ACHN (cell line): ENCODE data around the gene EDDM3A.
"Not testable (repeated sequence)": the region's sequence is repeated elsewhere in the genome, so short reads cannot be mapped to it uniquely, and the experiment has no call there.

ENCODE experiments used
- DNase-seq: peaks from one replicate; pipeline ENCODE4 v3.0.0-alpha.2; 2015
- in situ Hi-C: cut with HindIII; loops from 2 replicates; pipeline ENCODE4 v1.10.0; 2017; ENCODE audit warnings: low sequenced_read_pairs, low pct_ligation_motif_present, low pct_unique_long_range_greater_than_20kb

The EDDM3A gene

GRCh38 chr14:20730891-20731290, 14.8 kb upstream of the EDDM3A start:
- in situ Hi-C loops, result no loop called here
- DNase-seq, result no peak

DNA sequence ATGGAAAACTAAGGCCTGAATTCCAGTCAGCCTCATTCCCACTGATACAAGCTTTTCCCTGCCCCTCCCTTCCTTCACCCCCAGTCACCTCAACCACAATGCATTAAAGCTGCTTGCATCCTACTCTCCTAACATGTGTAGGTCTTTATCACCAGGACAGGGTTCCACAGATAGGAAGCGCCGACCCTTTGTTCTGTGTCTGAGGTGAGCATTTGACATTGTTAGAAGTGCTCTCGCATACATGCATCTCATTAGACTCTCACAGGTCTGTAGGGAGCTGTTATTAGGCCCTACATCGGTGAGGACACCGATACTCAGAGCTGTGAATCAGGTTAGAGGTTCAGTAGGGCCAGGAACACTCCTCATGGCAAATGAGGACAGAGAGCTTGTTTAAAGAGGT, 13.2 kb upstream of the EDDM3A start:
- no peak for DNase-seq
- in situ Hi-C loops, result no loop called here

DNA sequence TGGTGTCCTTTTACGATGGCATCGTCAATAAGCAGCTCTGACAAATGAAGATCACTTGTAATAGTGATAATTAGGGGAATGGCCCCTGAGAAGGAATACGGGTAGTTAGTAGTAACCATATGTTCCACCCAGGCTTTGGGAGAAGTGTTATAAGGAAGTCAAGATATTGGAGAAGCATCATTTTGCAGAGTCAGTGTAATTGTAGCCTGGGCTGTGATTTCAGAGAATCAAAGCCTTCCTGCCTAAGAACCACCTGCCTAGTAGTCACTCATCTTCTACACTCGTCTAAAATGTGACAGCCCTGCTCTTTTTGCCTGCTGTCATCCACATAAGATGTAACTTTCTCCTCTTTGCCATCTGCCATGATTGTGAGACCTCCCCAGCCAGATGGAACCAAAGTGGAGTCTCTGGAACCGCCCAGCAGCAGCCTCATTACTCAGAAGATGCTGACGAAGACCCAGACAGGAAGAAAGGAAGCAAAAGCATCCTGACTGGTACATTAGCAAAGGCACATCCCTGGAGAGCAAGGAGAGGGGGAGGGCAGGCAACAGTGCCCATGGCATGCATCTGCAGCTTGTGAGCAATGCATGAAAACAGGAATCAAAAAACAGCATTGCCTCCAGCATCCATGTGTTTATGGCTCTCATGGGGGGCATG, 12.6 kb upstream of the EDDM3A start:
- in situ Hi-C loops, result no loop called here

DNA sequence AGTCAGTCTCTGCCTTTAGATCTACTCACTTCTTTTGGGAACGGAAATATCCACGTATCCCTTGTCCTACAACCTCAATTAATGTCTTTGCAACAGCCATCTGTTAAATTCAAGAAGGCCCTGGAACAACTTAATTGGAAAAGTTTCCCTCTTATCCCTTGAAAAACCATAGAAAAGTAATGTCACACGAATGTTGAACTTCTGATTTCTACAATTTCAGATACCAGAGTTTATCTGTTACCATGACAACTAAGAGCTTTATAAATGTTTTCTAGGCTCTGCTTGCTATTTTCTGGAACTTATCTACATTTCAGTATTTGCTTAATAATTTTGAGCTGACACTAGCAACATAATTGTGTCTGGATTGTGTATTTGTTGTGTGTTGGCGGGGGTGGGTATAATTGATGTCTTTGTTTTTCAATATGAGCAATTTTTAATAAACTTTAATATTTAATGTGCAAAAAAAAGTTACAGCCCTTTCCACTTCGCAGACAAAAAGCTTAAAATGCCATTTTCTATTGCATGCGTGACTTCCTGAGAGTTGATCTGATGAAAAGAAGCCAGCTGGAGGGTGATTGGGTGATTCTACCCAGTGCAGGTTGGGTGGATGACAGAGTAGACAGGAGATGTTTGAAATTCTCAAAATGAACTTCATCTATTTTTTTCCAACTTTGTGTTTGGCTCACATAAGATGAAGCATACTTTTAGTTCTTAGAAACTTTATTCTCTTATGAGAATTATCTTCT, 11.8 kb upstream of the EDDM3A start:
- in situ Hi-C loops, result no loop called here
- no peak for DNase-seq

More for the DNA sequence above, 12.6 kb upstream of the EDDM3A start:
- DNase-seq, result no peak

DNA sequence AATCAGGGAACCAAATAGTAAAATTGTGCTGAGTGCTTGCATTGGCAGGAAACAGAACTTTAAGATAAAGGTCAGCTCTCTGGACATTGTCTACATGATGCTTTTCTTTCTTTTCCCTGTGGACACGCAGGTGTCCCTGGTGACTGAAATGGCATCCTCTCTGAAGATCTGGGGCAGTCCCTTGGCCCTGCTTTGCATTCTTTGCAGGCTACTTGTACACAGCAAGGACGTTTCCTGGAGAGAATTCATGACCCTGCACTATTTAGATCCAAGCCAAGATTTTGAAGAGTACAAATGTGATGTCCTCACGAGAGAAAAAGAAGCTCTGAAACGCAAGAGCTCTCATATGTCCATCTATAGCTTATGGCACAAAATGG, 11.3 kb upstream of the EDDM3A start:
- in situ Hi-C loops, result no loop called here
- DNase-seq, result no peak

DNA sequence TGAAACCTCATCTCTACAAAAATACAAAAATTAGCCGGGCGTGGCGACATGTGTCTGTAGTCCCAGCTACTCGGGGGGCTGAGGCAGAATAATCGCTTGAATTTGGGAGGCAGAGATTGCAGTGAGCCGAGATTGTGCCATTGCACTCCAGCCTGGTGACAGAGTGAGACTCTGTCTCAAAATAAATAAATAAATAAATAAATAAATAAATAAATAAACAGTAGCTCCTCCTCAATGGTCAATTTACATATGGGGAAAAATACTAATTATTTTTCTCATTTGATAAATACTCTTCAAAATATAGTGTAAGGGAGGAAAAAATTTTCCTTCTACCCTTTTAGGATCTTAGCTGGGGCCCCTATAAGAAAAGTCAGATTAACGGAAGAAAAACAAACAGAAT, 7.4 kb upstream of the EDDM3A start:
- DNase-seq, in situ Hi-C loops: not testable (repeated sequence)

DNA sequence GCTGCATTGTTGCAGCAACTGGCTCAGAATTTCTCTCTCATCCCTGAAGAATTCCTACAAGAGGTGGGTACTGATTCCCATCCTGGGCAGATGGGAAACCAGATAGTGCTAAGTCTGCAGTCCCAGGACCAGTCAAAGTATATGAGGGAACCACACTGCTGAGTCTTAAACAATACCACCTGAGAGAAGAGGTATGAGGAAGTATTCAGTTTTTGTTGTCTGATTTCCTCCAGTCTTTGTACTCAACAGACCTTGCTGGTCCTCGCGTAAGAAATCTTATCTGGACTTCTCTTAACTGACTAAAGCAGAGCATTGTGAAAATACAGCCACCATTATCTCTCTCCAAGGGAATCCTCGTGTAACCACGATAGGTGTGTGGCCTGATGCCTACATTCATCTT, 3.6 kb upstream of the EDDM3A start:
- in situ Hi-C loops, result no loop called here
- no peak for DNase-seq

DNA sequence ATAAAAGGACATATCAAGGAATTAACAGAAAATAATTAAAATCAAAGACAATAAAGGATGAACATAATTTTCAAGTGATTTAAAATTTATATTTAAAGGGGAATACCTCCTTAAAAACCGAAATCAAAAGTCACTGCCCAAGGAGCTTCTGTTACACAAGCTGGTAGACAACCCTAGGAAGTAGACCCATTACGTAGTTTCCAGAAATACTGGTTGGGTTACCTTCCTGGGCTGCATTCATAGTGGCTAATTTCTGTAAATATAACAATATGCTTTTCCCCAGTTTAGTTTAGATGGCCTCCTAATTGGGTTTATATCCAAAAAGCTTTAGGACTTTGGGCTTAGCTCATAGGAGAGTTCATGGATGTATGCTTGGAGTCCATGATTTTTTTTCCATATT, 2.1 kb upstream of the EDDM3A start:
- DNase-seq, result no peak
- in situ Hi-C loops, result no loop called here

- in situ Hi-C loops, result no loop called here
- no peak for DNase-seq
Measured at GRCh38 chr14:20746566-20746965, 879 bp downstream of the EDDM3A start.

GRCh38 chr14:20748439-20748838, 2.8 kb downstream of the EDDM3A start:
- DNase-seq, result no peak
- in situ Hi-C loops, result no loop called here

DNA sequence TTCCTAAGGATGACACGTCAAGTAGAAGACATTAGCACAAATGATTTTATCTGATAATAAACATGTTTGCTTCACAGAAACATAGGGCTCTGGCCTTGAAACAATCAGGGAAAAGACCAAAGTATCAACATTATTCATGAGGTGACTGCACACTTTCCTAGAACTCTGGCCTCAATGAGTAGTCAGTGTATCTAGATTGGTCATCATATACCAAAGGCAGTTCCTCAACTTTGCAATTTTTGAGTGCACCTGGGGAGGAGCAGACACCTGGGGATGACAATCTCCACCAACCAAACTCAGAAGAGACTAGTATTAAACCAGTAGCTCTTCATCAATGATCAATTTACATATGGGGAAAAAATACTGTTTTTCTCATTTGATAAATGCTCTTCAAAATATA, 4.5 kb downstream of the EDDM3A start:
- no peak for DNase-seq
- in situ Hi-C loops, result no loop called here

GRCh38 chr14:20751963-20752562, 6.4 kb downstream of the EDDM3A start:
- DNase-seq, result no peak
- in situ Hi-C loops, result no loop called here

DNA sequence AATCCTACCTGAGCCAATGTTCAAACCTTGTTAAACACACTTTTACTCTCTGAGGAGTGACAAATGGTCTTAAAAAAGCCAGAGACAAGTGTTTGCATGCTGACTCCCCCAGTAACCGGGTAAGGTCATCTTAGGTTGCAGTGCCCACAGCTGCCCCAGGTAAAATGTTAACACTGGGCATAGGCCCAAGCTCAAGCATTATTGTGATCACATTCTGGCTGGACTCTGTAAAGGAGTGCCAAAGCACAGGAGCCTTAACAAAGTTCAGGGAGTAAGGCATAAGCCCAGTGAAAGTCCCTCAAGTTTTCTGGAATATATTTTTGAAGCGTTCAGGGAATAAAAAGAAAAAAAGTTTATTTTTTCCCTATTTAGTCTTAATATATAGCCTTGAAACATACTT, 8.6 kb downstream of the EDDM3A start:
- no peak for DNase-seq
- in situ Hi-C loops, result no loop called here

GRCh38 chr14:20755037-20755436, 9.3 kb downstream of the EDDM3A start:
- no peak for DNase-seq
- in situ Hi-C loops, result no loop called here

DNA sequence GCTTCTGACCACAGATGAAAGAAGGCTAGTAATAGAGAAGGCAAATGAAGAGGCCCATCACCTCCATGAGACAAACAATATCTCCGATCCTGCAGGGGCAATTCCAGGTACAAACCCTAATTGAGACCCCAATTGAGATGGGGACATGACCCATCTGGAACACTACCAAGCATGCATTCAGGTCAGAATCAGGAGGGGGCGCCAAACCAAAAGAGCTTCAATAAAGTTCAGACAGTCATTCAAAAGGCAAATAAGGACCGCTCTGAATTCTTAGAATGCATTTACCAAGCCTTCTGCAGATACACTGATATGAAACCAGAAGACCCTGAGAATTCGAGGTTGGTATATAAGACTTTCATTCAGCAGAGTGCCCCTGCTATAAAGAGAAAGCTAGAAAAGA, 12.3 kb downstream of the EDDM3A start:
- in situ Hi-C loops, result no loop called here
- no peak for DNase-seq

- DNase-seq, in situ Hi-C loops: not testable (repeated sequence)
Measured at GRCh38 chr14:20759465-20759864, 13.8 kb downstream of the EDDM3A start.

- in situ Hi-C loops, result no loop called here
- DNase-seq, result no peak
Measured at GRCh38 chr14:20760950-20761349, 15.3 kb downstream of the EDDM3A start.

GRCh38 chr14:20768593-20768892, 22.9 kb downstream of the EDDM3A start:
- in situ Hi-C loops, result no loop called here
- no peak for DNase-seq

DNA sequence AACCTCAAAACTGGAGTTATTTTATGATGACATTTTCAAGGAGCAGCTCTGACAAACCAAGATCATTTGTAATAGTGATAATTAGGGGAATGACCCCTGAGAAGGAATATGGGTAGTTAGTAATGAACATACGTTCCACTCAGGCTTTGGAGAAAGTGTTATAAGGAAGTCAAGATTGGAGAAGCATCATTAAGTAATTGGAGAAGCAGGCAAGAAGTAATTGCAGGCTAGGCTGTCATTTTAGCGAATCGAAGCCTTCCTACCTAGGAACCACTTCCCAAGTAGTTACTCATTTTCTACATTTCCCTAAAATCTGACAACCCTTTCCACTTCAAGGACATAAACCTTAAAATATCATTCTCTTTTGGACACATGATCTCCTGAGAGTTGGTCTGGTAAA, 23.7 kb downstream of the EDDM3A start:
- in situ Hi-C loops, result no loop called here
- DNase-seq, result no peak

- in situ Hi-C loops, result no loop called here
- DNase-seq, result no peak
Measured at GRCh38 chr14:20772650-20773049, 27.0 kb downstream of the EDDM3A start.
